ENCODE results near the gene UBA1. TPM values are rescaled to one million over a fixed set of nuclear protein-coding genes. Genes with fewer than 3 reads are reported as not detected.

The UBA1 gene
- total and polyA plus RNA-seq, 2 of the 13 experiments (the other 11 are each of a cell fraction or from before 2014, with no cell fraction given), result 93.3 to 129 TPM

DNA sequence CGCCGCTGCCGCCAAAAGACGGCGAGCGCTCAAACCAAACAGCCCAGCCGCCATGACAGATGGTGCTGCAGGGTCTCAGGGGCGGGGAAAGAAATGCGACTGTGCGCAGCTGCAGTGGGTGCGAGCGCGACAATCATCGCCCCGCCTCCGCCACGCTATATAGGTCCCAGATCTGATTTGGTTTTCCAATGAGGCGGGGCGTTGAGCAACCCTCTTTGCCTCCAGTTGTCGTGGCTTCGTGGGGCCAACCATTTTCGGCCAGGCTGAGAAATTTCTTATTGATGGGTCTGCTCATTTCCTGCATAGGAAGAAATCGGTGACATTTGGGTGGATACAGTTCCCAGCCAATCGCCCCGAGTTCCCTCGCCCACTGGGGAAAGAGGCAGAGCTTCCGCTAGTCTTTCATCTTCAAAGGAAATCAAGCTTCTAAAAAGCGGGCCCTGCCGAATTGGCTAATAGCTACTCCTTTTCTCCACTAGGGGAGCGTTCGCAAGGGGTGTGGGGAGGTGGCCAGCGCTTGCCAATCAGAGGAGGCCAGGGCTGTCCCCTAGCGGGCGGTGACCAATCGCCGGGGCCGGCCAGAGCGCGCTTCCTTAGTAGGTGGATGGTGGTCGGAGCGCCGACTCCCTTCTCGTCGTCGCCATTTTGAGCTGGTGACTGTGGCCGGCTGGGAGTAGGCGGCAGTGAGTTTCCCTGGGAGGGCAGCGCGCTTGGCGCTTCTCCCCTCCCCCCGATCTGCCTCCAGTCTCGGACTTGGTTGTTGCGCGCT, 48.8 kb upstream of the UBA1 start, which contains the start of the genes NDUFB11 and RBM10 (continued):
- TF ChIP-seq, protein P1, sequence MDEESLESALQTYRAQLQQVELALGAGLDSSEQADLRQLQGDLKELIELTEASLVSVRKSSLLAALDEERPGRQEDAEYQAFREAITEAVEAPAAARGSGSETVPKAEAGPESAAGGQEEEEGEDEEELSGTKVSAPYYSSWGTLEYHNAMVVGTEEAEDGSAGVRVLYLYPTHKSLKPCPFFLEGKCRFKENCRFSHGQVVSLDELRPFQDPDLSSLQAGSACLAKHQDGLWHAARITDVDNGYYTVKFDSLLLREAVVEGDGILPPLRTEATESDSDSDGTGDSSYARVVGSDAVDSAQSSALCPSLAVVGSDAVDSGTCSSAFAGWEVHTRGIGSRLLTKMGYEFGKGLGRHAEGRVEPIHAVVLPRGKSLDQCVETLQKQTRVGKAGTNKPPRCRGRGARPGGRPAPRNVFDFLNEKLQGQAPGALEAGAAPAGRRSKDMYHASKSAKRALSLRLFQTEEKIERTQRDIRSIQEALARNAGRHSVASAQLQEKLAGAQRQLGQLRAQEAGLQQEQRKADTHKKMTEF (CRISPR knock-in tag; IDR thresholded peaks at IDR 0.05), result 0 out of 2 replicates have a peak, but pooled peaks have one; percentile 28
- peak; percentile 87 for TF ChIP-seq PHF21A (CRISPR knock-in tag; IDR thresholded peaks at IDR 0.05)
- TF ChIP-seq HOXD1 (CRISPR knock-in tag; IDR thresholded peaks at IDR 0.05), result 0 out of 2 replicates have a peak, but pooled peaks have one; percentile 36
- no peak for TF ChIP-seq MAFG (CRISPR knock-in tag; IDR thresholded peaks at IDR 0.05)
- 0 out of 2 replicates have a peak, but pooled peaks have one; percentile 29 for TF ChIP-seq MED13 (CRISPR knock-in tag; IDR thresholded peaks at IDR 0.05)
- TF ChIP-seq RBFOX2 (IDR thresholded peaks at IDR 0.05; ENCODE audit: low read depth, low read length), result peak; percentile 72
- 0 out of 2 replicates have a peak, but pooled peaks have one; percentile 61 for TF ChIP-seq ZNF879 (CRISPR knock-in tag; IDR thresholded peaks at IDR 0.05)
- TF ChIP-seq ATF7-NPFF (CRISPR knock-in tag; IDR thresholded peaks at IDR 0.05; ENCODE audit: low read depth), result 0 out of 2 replicates have a peak, but pooled peaks have one; percentile 44
- TF ChIP-seq, protein P2, sequence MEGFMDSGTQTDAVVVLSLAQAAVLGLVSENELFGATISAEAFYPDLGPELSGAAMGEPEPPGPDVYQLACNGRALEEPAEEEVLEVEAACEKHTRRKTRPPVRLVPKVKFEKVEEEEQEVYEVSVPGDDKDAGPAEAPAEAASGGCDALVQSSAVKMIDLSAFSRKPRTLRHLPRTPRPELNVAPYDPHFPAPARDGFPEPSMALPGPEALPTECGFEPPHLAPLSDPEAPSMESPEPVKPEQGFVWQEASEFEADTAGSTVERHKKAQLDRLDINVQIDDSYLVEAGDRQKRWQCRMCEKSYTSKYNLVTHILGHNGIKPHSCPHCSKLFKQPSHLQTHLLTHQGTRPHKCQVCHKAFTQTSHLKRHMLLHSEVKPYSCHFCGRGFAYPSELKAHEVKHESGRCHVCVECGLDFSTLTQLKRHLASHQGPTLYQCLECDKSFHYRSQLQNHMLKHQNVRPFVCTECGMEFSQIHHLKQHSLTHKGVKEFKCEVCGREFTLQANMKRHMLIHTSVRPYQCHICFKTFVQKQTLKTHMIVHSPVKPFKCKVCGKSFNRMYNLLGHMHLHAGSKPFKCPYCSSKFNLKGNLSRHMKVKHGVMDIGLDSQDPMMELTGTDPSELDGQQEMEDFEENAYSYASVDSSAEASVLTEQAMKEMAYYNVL (CRISPR knock-in tag; IDR thresholded peaks at IDR 0.05; ENCODE audit: borderline replicate concordance), result no peak
- TF ChIP-seq GABPB1 (CRISPR knock-in tag; IDR thresholded peaks at IDR 0.05), result peak; percentile 62; the same call in 1 of the 2 replicates
- TF ChIP-seq FOXJ3 (CRISPR knock-in tag; IDR thresholded peaks at IDR 0.05; ENCODE audit: borderline replicate concordance), result no peak
- TF ChIP-seq CHD2 (IDR thresholded peaks at IDR 0.05; ENCODE audit: low read depth, low read length), result no peak
- no peak for TF ChIP-seq SMAD3 (CRISPR knock-in tag; IDR thresholded peaks at IDR 0.05)
- no peak for TF ChIP-seq ZNF317 (CRISPR knock-in tag; IDR thresholded peaks at IDR 0.05)
- TF ChIP-seq MIXL1 (CRISPR knock-in tag; IDR thresholded peaks at IDR 0.05), result 0 out of 2 replicates have a peak, but pooled peaks have one; percentile 11
- TF ChIP-seq FOXA3 (CRISPR knock-in tag; IDR thresholded peaks at IDR 0.05), result 0 out of 2 replicates have a peak, but pooled peaks have one; percentile 18
- peak; percentile 52; the same call in 1 of the 2 replicates for TF ChIP-seq DR1 (CRISPR knock-in tag; IDR thresholded peaks at IDR 0.05)
- TF ChIP-seq SMARCE1 (IDR thresholded peaks at IDR 0.05; ENCODE audit: borderline replicate concordance), result no peak
- 0 out of 2 replicates have a peak, but pooled peaks have one; percentile 32 for TF ChIP-seq STAT5B (CRISPR knock-in tag; IDR thresholded peaks at IDR 0.05)
- no peak for TF ChIP-seq ZNF670 (CRISPR knock-in tag; IDR thresholded peaks at IDR 0.05; ENCODE audit: borderline replicate concordance)
- TF ChIP-seq, protein P3, sequence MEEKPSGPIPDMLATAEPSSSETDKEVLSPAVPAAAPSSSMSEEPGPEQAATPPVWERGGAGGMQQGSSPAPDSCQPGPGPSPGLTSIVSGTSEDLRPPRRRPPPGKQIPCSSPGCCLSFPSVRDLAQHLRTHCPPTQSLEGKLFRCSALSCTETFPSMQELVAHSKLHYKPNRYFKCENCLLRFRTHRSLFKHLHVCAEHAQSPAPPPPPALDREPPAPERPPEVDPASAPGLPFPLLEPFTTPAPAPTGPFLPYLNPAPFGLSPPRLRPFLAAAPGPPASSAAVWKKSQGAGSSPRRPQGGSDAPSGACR (CRISPR knock-in tag; IDR thresholded peaks at IDR 0.05), result peak; percentile 38; the same call in 1 of the 2 replicates
- no peak for TF ChIP-seq HNF4G (IDR thresholded peaks at IDR 0.05; ENCODE audit: borderline replicate concordance, low read depth, low read length)
- TF ChIP-seq HNF4G (CRISPR knock-in tag; IDR thresholded peaks at IDR 0.05; ENCODE audit: borderline replicate concordance, low read depth), result no peak
- TF ChIP-seq RELA (CRISPR knock-in tag; IDR thresholded peaks at IDR 0.05), result no peak
- TF ChIP-seq ZNF761 (CRISPR knock-in tag; conservative IDR thresholded peaks at IDR 0.05), result no peak
- TF ChIP-seq PHF8 (CRISPR knock-in tag; IDR thresholded peaks at IDR 0.05), result peak; percentile 83
